K562 (cell line): ENCODE data around the gene IGF2BP3. TPM values are rescaled to one million over a fixed set of nuclear protein-coding genes. Genes with fewer than 3 reads are reported as not detected.

Source experiments
- ATAC-seq: fragments of 200-7000 bp; cut with Tn5 transposase; 3 replicates; pipeline ENCODE4 v1.9.1; 2020; ENCODE audit warnings: moderate library complexity
- BruUV-seq: library from RNA; stranded (reverse); fragments of 400-500 nt; replicated peaks from 2 replicates; lab custom pipeline; 2021; lab: Mats Ljungman, UMichigan
- CTCF ChIA-PET: fragments of 300-600 bp; formaldehyde crosslinking; extraction: SDS; loops from one replicate; lab custom pipeline; 2021; ENCODE audit warnings: low intra/inter-chr PET ratio; lab: Yijun Ruan, JAX
- POLR2A ChIA-PET: fragments of 300-600, 350-650 bp; sonication (Branson Sonifier 250); formaldehyde crosslinking; extraction: SDS; loops from one replicate; lab custom pipeline; 2021; ENCODE audit warnings: antibody characterized with exemption, inconsistent platforms; lab: Yijun Ruan, JAX
- DNase-seq, 4 experiments: peaks; one replicate each; pipeline versions ENCODE4 v3.0.0 to v3.0.0-alpha.2; 2011 to 2018; ENCODE audit warnings: low spot score in 3 of 4, mixed read lengths in 3 of 4; ENCODE audit errors: extremely low read depth in 1 of 4
- FAIRE-seq: peaks from 2 replicates; lab custom pipeline; 2011; peaks lifted over from hg19 to GRCh38; lab: Jason Lieb, UNC
- H2AFZ ChIP-seq: 2 replicates; pipeline ENCODE4 v1.6.0; 2011; ENCODE audit warnings: low read depth, low read length, control low read depth, inconsistent platforms
- H3K27ac ChIP-seq: fragments of 200-600 bp; 3 replicates; pipeline ENCODE4 v1.8.0; 2011; ENCODE audit warnings: low read depth, mild to moderate bottlenecking, control low read depth, inconsistent platforms, low read length, moderate library complexity, mixed read lengths; ENCODE audit errors: extremely low read depth
- H3K27me3 ChIP-seq, 2 experiments: fragments of 300-600 bp in 1 of 2; 2 replicates in 1 of 2; 3 replicates in 1 of 2; pipeline versions ENCODE4 v1.6.0 to v1.8.0; 2011; ENCODE audit warnings: inconsistent platforms in 2 of 2, low read length in 2 of 2, mild to moderate bottlenecking in 1 of 2, mixed read lengths in 1 of 2, moderate library complexity in 1 of 2; ENCODE audit not compliant: control insufficient read depth in 2 of 2, insufficient read depth in 2 of 2
- H3K36me3 ChIP-seq: fragments of 300-600 bp; 3 replicates; pipeline ENCODE4 v1.8.0; 2011; ENCODE audit warnings: mild to moderate bottlenecking, low read length, inconsistent platforms; ENCODE audit not compliant: control insufficient read depth, insufficient read depth
- H3K4me1 ChIP-seq, 2 experiments: fragments of 200-600 bp in 1 of 2; replicated peaks in 1 of 2; 2 replicates in 1 of 2; 3 replicates in 1 of 2; pipeline versions ENCODE4 v1.5.1 to v1.8.0; 2011; ENCODE audit warnings: inconsistent platforms in 2 of 2, low read length in 2 of 2, mild to moderate bottlenecking in 1 of 2, mixed read lengths in 1 of 2, moderate library complexity in 1 of 2; ENCODE audit not compliant: control insufficient read depth in 2 of 2, insufficient read depth in 2 of 2
- H3K4me2 ChIP-seq: 2 replicates; pipeline ENCODE4 v1.6.1; 2011; ENCODE audit warnings: low read length, control low read depth, inconsistent platforms, mixed read lengths; ENCODE audit not compliant: insufficient read depth
- H3K4me3 ChIP-seq: fragments of 200-600 bp; sonication (generic), shearing (Covaris generic); 2 replicates; pipeline ENCODE4 v1.5.1; 2016; ENCODE audit warnings: control low read depth, inconsistent platforms
- H3K79me2 ChIP-seq: fragments of 200-600 bp; 3 replicates; pipeline ENCODE4 v1.8.0; 2011; ENCODE audit warnings: low read length, inconsistent platforms; ENCODE audit not compliant: control insufficient read depth, insufficient read depth
- H3K9ac ChIP-seq, 2 experiments: 2 replicates each; pipeline versions ENCODE4 v1.6.0 to v1.6.1; 2011; ENCODE audit warnings: low read depth in 2 of 2, low read length in 2 of 2, control low read depth in 1 of 2, inconsistent platforms in 1 of 2, mild to moderate bottlenecking in 1 of 2, mixed read lengths in 1 of 2; ENCODE audit not compliant: insufficient read depth in 1 of 2
- H3K9me1 ChIP-seq: one replicate; pipeline ENCODE4 v1.6.0; 2011; ENCODE audit warnings: inconsistent platforms, mild to moderate bottlenecking, low read length, moderate library complexity; ENCODE audit not compliant: control insufficient read depth, insufficient read depth
- H3K9me3 ChIP-seq: replicated peaks from 2 replicates; pipeline ENCODE4 v1.5.1; 2011; ENCODE audit warnings: low read depth, low read length, inconsistent platforms; ENCODE audit not compliant: control insufficient read depth, insufficient read depth
- H4K20me1 ChIP-seq: replicated peaks from 2 replicates; pipeline ENCODE4 v1.6.1; 2011; ENCODE audit warnings: low read length, inconsistent platforms, mixed read lengths; ENCODE audit not compliant: control insufficient read depth, insufficient read depth
- BRD9 ChIP-seq: fragments of 450-650 bp; IDR thresholded peaks from 2 replicates; pipeline ENCODE4 v1.6.1; 2018; ENCODE audit warnings: low read depth; ENCODE audit not compliant: partially characterized antibody
- ETS2 ChIP-seq: IDR thresholded peaks from 2 replicates; pipeline ENCODE4 v1.6.1; 2016; ENCODE audit warnings: borderline replicate concordance, missing genetic modification characterization, mild to moderate bottlenecking, moderate library complexity, missing compliant biosample characterization; ENCODE audit not compliant: poor library complexity, severe bottlenecking
- HDAC8 ChIP-seq: fragments of 450-650 bp; IDR thresholded peaks from 2 replicates; pipeline ENCODE4 v1.6.1; 2016; ENCODE audit warnings: mild to moderate bottlenecking, missing genetic modification characterization, moderate library complexity, missing compliant biosample characterization
- LEF1 ChIP-seq: fragments of 450-650 bp; IDR thresholded peaks from 2 replicates; pipeline ENCODE4 v1.6.1; 2016; ENCODE audit warnings: mild to moderate bottlenecking
- NBN ChIP-seq: fragments of 450-650 bp; IDR thresholded peaks from 2 replicates; pipeline ENCODE4 v1.6.1; 2016; ENCODE audit warnings: low read depth, mild to moderate bottlenecking
- U2AF1 ChIP-seq: fragments of 200-400 bp; formaldehyde crosslinking; optimal IDR thresholded peaks from 2 replicates; pipeline ENCODE3; 2017; ENCODE audit warnings: mild to moderate bottlenecking, low read depth, low read length, moderate library complexity
- XRCC3 ChIP-seq: fragments of 450-650 bp; IDR thresholded peaks from 2 replicates; pipeline ENCODE4 v1.6.1; 2017; ENCODE audit warnings: mild to moderate bottlenecking, moderate library complexity
- ZKSCAN1 ChIP-seq: fragments of 150-350 bp; IDR thresholded peaks from 2 replicates; pipeline ENCODE4 v1.6.1; 2016; ENCODE audit warnings: low read depth, low read length
- ZNF174 ChIP-seq: fragments of 250-450 bp; sonication (Bioruptor Pico); IDR thresholded peaks from 2 replicates; pipeline ENCODE4 v1.4.0; 2020; ENCODE audit warnings: mild to moderate bottlenecking
- ZNF311 ChIP-seq: fragments of 250-450 bp; sonication (Bioruptor Pico); IDR thresholded peaks from 2 replicates; pipeline ENCODE4 v1.4.0; 2020; ENCODE audit warnings: mild to moderate bottlenecking, moderate library complexity
- ZNF830 ChIP-seq: fragments of 250-450 bp; sonication (Bioruptor Pico); IDR thresholded peaks from 2 replicates; pipeline ENCODE4 v1.5.0; 2021; ENCODE audit warnings: mild to moderate bottlenecking
- WGBS: fragments of 100-300 bp; shearing (Covaris generic); methylation state at CpG from one replicate; pipeline ENCODE4 v1.1.6; 2016; ENCODE audit warnings: low coverage, mixed read lengths; ENCODE audit not compliant: insufficient coverage; ENCODE audit errors: missing lambda C conversion rate; 5-methylcytosine and 5-hydroxymethylcytosine counted together
- in situ Hi-C: fragments of 300-500 bp; cut with MboI; formaldehyde crosslinking; loops from 4 replicates; pipeline ENCODE4 v1.15.0; 2018; ENCODE audit warnings: inconsistent platforms, mixed read lengths
- intact Hi-C: fragments of 100-400 bp; cut with micrococcal nuclease; formaldehyde crosslinking; loops from 2 replicates; pipeline ENCODE4 v1.14.2; 2022
- polyA plus RNA-seq, 8 experiments: library from polyadenylated mRNA; depleted of rRNA in 4 of 8; stranded (reverse) in 5 of 8; unstranded in 3 of 8; fragments of >200 nt; fragmentation: Nextera tagmentation in 2 of 8; fragmentation: Illumina TruSeq in 1 of 8; extraction: Ambion mirVana in 2 of 8; extraction: Trizol in 1 of 8; gene quantifications; 2 replicates each; pipeline versions ENCODE4 v1.2.1 to v1.2.3, GENCODE V29; 2011 to 2014; ENCODE audit warnings: inconsistent platforms in 1 of 8, missing spikeins in 1 of 8
- total RNA-seq, 7 experiments: library from RNA; depleted of rRNA in 6 of 7; stranded (reverse); fragments of >200 nt in 6 of 7; fragmentation: Illumina TruSeq in 2 of 7; extraction: Trizol in 2 of 7; gene quantifications; 2 replicates each; pipeline versions ENCODE4 v1.2.1 to v1.2.3, GENCODE V29; 2011 to 2021; ENCODE audit warnings: low replicate concordance in 1 of 7
- TF ChIP-seq, protein P1 (sequence below): sonication (generic); formaldehyde crosslinking; IDR thresholded peaks from 2 replicates; pipeline ENCODE4 v1.8.0; 2022; ENCODE audit warnings: mild to moderate bottlenecking, missing genetic modification reagents
- TF ChIP-seq, protein P2 (sequence below): sonication (generic); formaldehyde crosslinking; IDR thresholded peaks from 2 replicates; pipeline ENCODE4 v1.8.1; 2023; ENCODE audit warnings: mild to moderate bottlenecking, missing genetic modification reagents
- TF ChIP-seq, protein P3 (sequence below): fragments of 250-450 bp; sonication (Bioruptor Pico); IDR thresholded peaks from 2 replicates; pipeline ENCODE4 v1.5.0; 2021

The IGF2BP3 gene
- total and polyA plus RNA-seq, 9 of the 15 experiments (the other 6 are each of a cell fraction or from before 2014, with no cell fraction given), result 8.4 to 88.1 (median 61.2) TPM

DNA sequence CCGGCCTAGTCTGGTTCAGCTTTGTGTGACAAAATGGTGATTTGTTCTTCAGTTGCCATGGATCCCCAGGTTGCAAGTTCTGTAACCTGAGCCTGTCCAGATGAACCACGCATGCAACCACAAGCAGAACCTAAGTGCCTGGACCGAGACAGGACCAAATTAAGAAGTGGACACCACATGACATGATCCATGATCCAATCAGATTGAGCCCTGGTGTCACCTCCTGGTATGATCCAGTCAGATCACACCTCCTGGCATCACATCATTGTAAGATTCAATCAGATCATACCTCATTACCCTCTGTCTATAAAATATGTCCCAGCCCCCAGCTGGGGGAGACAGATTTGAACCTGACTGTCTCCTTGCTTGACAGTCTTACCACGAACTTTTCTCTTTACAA is 101.2 kb downstream of the IGF2BP3 start:
- Histone ChIP-seq H3K9ac (no peak overlapping the region), H3K4me2 (no peak overlapping the region), H3K4me3 (no peak overlapping the region), H4K20me1 (peaks cover 15% of the 10 kb centered on the region; the same call in 1 of the 2 replicates), H3K27ac (no peak overlapping the region), H2AFZ (no peak overlapping the region), H3K9me3 (no peaks in the 10 kb centered on the region), H3K9me1 (no peaks in the 10 kb centered on the region), H3K4me1 (peaks cover 0 to 8% of the 10 kb centered on the region in 2 experiments; a peak in 2 of 5 replicates), H3K36me3 (peaks cover 52% of the 10 kb centered on the region; the same call in 2 of the 3 replicates), H3K79me2 (peaks cover 57% of the 10 kb centered on the region), H3K27me3 (no peaks in the 10 kb centered on the region)
- in situ Hi-C loops (no loop called here), intact Hi-C loops (no loop called here)
- BruUV-seq, result no TSS peak
- FAIRE-seq (no peak), ATAC-seq (no peak; the same call in 2 of the 3 replicates), DNase-seq (no peak)
- 72% methylated on average over 4 of the region's 4 CpGs for WGBS
- ChIA-PET POLR2A (no interaction called here), CTCF (no interaction called here)
- TF ChIP-seq BRD9, result no peak
- TF ChIP-seq U2AF1, result no peak
- no peak for TF ChIP-seq HDAC8
- TF ChIP-seq, protein P1, sequence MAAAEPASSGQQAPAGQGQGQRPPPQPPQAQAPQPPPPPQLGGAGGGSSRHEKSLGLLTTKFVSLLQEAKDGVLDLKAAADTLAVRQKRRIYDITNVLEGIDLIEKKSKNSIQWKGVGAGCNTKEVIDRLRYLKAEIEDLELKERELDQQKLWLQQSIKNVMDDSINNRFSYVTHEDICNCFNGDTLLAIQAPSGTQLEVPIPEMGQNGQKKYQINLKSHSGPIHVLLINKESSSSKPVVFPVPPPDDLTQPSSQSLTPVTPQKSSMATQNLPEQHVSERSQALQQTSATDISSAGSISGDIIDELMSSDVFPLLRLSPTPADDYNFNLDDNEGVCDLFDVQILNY, result no peak
- TF ChIP-seq LEF1, result no peak
- no peak for TF ChIP-seq ZNF830
- TF ChIP-seq ZKSCAN1, result no peak
- TF ChIP-seq XRCC3, result no peak
- no peak for TF ChIP-seq ZNF174 (CRISPR knock-in tag)
- TF ChIP-seq ZNF311, result no peak
- TF ChIP-seq, protein P2, sequence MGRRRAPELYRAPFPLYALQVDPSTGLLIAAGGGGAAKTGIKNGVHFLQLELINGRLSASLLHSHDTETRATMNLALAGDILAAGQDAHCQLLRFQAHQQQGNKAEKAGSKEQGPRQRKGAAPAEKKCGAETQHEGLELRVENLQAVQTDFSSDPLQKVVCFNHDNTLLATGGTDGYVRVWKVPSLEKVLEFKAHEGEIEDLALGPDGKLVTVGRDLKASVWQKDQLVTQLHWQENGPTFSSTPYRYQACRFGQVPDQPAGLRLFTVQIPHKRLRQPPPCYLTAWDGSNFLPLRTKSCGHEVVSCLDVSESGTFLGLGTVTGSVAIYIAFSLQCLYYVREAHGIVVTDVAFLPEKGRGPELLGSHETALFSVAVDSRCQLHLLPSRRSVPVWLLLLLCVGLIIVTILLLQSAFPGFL, result no peak
- TF ChIP-seq ETS2 (tag), result no peak
- TF ChIP-seq, protein P3, sequence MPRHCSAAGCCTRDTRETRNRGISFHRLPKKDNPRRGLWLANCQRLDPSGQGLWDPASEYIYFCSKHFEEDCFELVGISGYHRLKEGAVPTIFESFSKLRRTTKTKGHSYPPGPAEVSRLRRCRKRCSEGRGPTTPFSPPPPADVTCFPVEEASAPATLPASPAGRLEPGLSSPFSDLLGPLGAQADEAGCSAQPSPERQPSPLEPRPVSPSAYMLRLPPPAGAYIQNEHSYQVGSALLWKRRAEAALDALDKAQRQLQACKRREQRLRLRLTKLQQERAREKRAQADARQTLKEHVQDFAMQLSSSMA, result no peak
- no peak for TF ChIP-seq NBN
